NCI-H69 (cell line): ENCODE measurements around the gene MT1HL1.
A peak's percentile ranks its signal among the peaks of the same experiment; 100 is the strongest.

Experiments
- DNase-seq: peaks from one replicate; lab custom pipeline; 2025; lab: John Stamatoyannopoulos, UW

Gene MT1HL1

DNA sequence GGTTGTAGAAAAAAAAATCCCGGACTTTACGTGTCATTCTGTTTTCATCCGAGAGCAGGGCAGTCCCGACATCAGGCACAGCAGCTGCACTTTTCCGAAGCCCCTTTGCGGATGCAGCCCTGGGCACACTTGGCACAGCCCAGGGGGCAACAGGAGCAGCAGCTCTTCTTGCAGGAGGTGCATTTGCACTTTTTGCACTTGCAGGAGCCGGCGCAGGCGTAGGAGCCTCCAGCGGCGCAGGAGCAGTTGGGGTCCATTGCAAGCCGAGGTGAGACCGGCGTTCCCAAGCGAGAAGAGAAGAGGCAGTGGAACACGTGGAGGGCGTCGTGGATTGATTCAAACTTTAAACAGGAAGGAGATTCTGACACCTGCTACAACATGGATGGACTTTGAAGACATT, at the start of gene MT1HL1:
Gene MT1HL1 (minus strand): TSS at position 326 of the 400 bp plus-strand sequence. CDS start 69 bp downstream, at position 257.
- no peak for DNase-seq

DNA sequence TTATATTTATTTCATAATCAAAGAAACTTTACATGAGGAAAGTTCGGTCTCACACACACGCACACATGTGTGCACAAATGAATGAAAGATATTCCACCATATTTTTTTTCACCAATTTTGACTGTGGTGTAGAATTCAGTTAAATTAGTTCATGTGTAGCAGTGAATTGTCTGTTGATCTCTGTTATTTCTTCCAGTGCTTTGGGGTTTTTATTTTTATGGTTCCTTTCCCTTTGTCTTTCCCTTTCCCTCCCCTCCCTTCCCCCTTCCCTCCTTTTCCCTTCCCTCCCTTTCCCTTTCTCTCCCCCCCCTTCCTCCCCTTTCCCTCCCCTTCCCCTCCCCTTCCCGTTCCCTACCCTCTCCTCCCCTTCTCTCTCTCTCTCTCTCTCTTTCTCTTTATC, 46.7 kb upstream of the MT1HL1 start:
- DNase-seq: no peak

DNA sequence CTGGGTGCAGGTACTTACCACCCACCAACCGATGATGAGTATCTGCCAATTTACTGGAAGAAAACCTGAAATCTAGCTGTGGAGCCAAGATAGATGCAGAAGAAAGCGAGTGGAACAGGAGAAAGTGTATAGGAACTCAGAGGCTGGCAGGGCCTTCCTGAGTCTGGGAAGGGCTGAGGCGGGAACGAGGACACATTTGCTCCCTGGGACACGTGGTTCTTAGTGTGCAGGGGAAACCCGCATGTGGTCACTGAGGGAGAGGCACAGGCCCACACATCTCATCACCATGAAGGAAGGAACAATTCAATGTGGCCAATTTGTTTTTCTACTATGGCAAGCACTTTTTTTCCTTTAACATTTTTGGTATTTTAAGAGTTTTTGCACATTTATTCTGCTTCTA, 45.9 kb upstream of the MT1HL1 start:
- DNase-seq: no peak

DNA sequence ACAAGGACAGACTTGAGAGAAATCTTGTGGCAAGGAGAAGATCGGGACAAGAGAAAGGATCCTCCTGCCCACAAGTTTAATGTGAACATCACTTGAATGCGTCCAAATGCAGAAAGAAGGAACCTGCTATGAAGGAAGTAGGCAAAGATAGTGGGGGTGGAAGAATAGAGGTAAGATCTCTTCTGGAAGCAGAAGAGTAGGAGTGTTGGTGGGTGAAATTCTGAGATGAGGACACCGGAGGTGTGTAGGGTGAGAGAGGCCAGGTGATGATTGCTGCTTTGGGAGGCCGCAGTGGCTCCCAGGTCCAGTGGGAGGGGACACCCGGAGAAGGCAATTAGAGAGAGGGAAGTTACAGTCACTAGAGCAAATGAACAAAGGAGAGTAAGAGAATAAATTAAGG, 44.6 kb upstream of the MT1HL1 start:
- no peak for DNase-seq

DNA sequence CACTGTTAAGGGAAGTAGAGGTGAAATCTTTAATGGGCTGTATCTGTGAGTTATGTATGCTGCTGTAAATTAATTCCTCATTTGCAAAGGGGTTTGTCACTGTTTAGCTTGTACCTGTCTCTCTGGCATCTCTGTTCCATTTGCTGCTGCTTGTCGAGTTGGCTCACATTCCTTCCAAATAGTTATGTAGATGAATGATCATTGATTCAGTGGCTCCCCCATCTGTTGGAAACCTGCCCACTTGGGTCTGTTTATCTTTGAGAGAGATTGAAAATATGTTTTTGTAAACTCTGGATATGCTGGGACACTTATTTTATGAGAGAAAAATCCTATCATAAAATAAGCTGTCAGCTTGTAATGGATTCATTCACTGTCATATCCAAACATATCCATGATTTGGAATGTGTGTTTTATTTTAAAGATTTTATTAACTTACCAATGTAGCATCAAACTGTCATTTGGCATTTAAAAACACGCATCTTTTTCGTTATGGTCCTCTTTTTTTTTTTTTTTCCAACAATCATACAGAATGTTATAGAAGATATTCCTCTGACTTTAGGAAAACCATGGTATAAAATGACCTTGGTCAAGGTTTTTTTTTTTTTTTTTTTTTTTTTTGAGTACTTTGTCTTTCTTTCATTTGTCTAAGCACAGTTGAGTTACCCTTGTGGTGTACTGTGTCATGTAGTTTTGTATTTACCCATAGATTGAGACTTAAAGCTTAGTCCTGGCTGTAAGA, 41.2 kb upstream of the MT1HL1 start:
- peak; percentile 7 for DNase-seq

DNA sequence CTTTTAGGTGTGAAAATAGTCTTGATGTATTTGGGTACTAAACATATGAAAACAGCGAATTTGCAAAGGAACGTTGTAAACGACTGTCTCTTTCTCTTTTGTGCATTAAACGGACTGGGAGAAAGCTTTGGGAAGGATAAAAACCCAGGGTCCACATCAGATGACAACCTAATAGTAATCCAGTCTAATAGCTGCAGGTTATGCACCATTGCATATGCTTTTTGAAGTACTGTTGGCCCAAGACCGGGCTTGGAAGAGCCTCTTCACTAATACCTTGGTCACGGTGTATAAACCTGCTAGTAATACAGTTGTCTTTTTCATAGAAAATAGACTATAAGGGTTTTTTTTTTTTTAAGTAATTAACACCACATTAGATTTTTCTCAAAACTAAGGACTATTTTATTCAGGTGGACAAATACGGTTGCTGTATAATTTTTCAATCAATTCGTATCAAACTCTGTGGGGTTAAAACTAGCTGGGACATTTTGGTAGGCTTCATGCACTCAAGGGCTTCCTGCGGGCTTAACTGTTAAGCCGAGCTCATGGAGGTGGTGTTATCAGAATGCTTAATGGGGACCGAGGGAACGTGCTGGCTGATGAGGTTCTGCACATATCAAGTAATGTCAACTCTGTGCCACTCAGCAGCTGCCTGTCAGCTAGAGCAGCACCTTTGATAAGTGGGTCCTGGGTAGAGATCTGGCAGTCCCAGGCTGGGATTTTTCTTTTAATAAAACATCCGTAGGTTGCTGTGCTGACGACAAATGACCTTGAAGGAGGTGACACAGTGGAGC, 39.8 kb upstream of the MT1HL1 start:
- DNase-seq: no peak

DNA sequence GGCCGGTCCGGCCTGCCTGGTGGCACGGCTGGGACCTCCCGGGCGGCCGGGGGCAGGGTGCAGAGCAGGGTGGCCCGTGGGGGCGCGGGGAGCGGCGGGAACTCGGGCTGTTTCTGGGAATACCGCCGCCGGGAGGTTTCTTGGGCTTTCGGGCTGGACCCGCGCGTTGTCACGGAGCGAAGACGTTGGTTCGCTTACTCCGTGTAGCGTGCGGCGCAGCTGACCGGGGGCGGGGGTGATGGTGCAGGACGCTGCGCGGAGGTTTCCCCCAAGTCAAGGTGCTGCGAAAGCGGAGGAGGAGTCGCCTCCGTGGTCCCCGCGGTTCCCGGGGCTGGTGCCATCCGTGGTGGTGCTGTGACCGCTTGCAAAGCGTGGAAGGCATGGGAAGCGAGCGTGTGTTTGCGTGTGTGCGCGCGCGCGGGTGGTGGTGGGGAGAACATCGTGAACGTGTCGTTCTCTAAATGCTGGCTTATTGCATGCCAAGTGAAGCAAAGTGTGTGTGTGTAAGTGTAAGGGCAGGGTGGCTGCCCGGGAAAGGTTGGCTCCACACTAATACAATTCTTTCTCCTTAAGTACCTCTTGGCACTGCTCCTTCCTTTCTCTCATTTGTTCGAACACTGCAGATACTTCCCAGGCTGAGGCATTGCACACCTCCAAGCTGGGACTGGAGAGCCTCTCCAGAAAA, 38.8 kb upstream of the MT1HL1 start:
- DNase-seq: no peak

DNA sequence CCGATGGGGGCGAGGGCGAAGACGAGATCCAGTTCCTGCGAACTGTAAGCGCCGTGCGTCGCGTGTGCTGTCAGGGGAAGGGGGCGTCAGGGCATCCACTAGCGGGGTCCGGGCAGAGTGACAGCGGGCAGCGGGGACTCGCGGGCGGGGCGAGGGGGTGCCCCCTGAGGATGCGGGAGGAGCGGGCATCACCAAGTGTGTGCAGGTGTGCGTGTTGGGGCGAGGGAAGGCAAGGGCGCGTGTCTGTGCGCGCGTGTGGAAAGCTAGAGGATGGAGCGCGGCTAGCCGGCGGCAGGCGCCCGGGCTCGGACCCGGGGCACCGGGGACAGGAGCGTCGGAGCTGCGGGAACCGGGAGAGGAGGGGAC, 38.3 kb upstream of the MT1HL1 start:
- DNase-seq: no peak

DNA sequence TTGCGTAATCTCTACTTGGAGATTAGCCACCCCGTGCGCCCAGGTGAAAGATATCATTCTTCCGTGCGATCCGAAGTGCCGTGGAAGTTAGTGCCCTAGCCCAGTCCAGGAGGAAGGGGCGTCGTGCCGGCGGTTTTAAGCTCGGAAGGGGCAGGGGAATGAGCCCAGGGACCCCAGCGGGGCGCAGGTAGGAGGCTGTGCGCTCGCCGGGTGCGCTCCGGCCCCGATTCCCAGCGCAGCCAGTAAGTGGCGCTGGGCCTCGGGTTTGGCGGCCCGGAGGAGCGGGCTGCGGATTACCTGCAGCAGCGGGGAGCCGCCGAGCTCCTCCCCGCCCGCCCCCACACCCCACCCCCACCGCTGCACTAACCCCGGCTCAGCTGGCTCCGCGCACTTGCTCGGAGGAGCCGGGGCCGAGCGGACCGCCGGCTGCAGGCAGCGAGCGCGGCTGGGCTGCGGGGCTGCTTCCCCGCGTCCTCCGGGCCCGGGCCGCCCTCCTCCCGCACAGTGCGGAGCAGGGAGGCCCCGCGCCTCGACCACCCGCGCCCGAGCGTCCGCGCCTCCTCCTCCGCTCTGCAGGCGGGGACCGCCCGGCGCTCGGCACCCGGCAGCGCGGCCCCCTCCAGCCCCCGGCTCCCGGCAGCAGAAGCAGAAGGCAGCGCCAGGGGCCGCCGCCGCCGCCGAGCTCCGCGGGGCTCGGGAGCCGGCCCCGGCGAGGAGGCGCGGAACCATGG, 37.7 kb upstream of the MT1HL1 start, which contains the start of gene RYR2:
Gene RYR2 (plus strand): TSS at position 390 of the 731 bp plus-strand sequence. CDS start 338 bp downstream, at position 728.
- no peak for DNase-seq

DNA sequence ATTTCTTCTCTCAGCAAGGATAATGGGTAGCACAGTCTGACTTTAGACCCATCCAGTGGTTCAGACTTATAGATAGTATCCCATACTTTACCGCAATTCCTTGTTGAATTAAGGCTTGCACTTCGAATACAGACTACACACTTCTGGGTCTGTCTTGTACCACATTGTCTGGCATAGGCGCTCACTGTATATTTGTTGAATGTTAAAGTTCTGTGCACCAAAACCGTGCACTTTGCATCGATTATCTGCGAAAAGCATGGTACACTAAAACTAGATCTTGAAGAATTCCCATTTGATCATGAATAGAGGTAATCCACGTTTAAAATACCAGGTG, 37.2 kb upstream of the MT1HL1 start:
- no peak for DNase-seq

DNA sequence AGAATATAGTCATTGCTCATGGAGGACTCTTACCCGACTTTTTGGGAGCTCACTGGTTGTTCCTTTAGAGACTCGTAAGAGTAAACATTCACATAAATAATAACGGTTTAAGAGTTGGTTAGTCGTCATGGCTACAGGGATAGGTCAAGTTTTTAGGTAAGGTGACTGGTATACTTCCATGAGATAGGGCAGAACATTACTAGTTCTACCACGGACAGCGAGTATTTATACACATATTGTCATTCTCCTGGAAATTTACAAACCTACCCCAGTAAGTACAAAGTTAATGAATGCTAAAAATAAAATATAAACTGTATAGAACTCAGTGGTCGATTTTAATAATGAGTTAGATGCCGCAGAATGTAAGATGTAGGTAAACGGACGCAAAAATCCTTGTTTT, 36.6 kb upstream of the MT1HL1 start:
- no peak for DNase-seq

DNA sequence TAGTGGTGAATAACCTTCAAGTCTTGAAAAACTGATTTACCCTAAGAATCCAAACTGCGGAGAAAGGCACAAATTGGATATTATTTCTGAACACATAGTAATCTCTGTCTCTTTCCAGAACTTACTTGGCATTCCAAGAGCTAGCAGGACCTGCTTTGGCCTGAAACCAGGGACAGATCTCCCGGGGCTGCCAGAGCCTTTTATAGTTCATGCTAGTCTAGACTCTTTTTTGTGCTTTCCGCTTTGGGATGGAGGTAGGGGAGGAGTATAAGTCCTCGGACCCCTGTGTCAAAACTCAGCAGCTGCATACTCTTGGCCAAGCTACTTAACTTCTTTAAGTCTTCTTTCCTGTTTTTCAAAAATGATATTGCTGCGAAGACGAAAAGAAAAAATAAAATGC, 34.0 kb upstream of the MT1HL1 start:
- no peak for DNase-seq

DNA sequence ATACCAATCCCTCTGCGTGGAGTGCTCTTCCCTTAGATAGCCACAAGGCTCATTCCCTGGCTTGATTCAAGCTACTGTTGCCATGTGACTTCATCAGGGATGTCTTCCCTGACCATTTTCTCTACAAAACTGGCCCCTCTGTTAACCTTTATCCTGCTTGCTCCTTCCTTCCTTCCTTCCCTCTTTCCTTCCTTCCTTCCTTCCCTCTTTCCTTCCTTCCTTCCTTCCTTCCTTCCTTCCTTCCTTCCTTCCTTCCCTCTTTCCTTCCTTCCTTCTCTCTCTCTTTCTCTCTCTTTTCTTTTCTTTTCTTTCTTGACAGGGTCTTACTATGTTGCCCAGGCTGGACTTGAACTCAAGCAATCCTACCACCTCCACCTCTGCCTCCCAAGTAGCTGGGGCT, 31.5 kb upstream of the MT1HL1 start:
- DNase-seq: no peak

DNA sequence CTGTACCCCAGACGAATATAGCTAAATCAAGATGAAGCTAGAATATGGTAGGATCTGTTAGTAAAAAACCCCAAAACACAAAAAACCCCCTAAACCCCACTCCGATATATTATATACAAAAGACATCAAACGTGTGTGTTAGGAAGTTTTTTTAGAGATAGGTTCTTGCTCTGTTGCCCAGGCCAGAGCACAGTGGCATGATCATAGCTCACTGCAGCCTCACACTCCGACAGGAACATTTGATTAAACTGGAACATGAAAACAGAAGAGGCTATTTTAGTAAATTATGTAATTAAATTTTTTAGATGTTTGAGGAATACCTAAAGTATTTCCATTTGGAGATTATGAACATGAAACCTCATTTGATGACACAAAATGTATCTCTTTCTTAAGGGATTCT, 29.6 kb upstream of the MT1HL1 start:
- DNase-seq: no peak

DNA sequence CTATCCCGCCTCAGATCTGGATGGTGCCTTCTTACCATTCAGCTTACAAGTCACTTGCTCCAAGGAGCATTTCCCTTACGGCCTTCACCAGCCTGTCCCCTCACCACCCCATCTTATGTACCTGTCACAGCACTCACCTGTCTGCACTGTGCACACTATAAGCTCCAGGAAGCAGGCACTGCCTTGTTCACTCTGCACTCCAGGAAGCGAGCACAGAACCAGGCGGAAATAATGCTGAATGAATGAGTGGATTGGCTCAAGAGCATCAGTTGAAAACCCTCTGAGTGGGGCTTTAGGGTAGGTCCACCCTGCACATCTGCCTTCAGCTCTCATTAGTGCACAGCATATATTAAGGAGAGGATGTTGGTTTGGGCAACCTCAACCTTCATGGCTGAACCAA, 28.8 kb upstream of the MT1HL1 start:
- DNase-seq: no peak

DNA sequence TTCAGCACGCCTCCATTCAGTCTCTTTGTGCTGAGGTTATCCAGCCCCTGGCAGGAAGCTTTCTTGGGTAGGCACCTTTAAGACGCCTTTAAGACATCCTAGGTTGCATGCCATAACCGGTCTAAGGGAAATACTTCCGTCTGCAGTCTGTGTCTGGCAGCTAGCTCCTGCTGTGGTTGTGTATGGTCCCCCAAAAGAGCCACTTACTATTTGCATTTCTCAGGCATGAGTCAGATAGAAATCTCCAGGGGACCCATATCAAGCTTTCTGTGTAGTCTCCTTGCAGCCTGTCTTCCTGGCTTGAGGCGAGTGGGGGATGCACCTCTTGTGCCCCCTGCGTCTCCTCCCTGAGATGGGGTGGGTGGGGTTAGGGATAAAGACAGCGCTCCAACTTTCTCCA, 27.8 kb upstream of the MT1HL1 start:
- DNase-seq: no peak

DNA sequence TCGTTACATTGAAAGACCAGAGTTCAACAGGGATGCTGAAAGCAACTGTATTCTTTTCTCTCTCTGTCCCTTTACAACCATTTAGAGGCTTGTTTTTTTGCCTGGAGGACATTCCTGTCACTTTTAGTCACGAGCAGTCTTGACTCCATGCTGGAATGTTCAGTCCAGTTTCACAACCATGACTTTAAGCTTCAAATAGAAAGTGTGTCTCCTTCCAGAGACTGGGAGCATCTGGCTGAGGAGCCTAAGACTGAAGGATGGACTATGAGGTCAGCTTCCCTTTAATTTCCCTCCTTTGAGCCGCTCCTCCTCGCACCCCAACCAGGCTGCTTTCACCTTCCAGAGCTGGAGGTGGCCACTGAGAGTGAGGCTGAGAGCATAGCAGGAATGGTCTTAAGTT, 27.2 kb upstream of the MT1HL1 start:
- DNase-seq: no peak

DNA sequence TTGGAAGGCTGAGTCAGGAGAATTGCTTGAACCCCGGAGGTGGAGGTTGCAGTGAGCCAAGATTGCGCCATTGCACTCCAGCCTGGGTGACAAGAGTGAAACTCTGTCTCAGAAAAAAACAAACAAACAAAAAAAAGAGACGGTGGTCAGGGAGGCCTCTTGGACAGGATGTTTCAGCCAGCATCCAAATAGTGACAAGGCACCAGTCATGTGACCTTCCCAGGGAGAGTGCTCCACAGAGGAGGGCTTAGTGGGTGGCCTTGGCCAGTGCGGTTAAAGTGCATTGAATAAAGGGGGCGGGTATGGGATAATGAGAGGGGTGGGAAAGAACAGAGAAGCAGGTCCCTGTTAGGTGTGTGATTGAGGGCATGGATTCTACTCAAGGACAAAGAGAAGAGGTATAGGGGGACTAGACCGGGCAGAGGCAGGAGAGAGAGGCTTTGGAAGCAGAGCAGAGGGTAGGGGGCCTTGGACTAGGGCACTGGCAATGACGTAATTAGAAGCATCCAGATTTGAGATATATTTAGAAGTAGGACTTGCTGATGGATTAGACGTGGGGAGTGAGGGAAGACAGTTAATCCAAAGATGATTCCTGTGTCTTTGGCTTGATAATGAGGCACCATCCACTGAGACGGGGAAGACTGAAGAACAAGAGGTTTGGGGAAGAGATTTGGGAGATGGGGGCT, 25.8 kb upstream of the MT1HL1 start:
- no peak for DNase-seq

DNA sequence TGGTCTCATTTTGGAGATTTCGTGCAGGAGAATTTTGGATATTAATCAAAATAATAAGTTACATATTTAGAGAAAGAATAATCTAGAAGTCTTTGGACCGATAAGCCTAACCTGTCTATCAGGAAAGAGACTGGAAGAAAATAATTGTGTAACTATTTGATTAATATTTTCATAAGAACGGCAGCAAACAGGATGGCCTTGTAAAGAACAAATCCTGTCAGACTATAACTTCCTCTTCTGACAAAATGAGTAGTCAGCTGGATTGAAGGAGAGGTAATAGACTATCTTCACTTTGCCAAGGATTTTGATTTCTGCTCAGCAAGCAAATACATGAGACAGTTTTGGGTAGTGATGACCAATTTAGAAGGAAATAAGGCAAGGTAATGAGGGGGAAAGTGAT, 25.0 kb upstream of the MT1HL1 start:
- DNase-seq: no peak

DNA sequence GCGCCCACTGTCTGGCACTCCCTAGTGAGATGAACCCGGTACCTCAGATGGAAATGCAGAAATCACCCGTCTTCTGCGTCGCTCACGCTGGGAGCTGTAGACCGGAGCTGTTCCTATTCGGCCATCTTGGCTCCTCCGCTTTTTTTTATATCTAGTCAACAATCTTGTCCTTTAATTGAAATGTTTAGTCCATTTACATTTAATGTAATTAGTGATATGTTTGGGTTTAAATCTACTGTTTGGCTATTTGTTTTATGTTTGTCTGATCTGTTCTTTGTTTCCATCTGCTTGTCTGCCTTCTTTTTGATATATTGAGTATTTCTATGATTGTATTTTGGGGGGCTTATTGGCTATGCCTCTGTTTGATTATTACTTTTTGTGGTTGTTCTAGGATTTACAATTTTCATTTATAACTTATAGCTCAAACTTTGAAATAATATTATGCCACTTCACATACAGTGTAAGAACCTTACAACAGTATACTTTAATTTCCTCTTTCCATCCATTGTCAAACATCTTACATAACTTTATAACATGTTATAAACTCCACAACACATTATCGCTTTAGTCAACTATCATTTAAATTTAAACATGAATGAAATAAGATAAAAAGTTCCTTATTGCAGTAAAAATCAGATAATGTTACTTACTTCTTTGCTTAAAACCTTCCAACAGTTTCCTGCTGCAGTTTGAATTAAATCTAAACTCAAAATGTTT, 21.3 kb upstream of the MT1HL1 start:
- no peak for DNase-seq

DNA sequence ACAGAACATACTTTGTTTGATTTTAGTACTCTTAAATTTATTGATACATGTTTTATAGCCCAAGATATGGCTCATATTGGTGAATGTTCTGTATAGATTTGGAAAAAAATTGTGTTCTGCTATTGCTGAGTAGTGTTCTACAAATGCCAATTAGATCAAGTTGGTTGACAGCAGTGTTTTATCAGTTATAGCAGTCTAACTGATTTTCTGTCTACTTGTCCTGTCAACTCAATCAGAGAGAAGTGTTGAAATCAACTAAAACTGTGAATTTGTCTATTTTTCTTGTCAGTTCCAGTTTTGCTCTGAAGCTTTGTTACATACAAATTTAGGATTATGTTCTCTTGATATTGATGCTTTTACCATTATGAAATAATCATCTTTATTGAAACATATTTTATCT, 14.7 kb upstream of the MT1HL1 start:
- no peak for DNase-seq
